EL (cell line): ENCODE data around the gene PPP1R14B.

Source experiments
- DNase-seq: peaks from one replicate; pipeline ENCODE4 v3.0.0-alpha.2; 2016

PPP1R14B gene

GRCh38 chr11:64281957-64282770 lies 35.4 kb upstream of the PPP1R14B start:
- no peak for DNase-seq

- no peak for DNase-seq
Observed at GRCh38 chr11:64278576-64279190, 31.9 kb upstream of the PPP1R14B start.

DNA sequence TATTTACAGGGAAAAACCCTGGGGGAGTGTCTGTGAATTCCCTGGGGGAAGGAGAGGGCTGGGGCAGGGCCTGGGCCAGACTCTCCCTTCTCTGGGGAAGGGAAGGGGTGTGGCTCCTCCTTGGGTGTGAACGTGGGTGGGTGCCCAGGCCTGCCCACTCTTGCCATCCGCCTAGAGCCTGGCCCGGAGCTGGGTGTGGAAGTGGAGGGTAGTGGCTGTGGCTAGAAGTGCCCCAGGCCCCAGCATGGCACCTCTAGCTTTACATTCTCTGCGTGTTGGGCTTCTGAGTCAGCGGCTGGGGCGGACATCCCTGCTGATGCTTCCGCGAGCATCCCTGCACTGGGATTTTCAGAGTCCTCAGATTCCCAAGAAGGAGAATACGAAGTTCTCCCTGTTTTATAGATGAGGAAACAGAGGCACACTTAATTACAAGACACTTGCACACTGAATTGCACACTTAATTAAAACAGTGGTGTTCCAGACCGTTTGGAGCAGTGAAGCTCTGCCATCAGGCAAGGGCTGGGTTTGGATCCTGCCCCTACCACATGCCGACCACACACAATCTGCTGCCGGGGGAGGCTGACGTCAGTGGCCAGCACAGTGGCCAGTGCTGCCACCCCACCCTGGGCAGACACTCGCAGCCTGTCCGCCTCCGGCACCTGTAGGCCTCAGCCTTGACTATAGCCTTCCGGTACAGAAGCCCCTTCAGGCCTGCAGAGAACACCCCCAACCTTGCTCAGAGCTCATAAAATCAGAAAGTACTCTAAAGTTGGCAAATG lies 30.1 kb upstream of the PPP1R14B start:
- peak; percentile 94 for DNase-seq

GRCh38 chr11:64275841-64276240 lies 29.1 kb upstream of the PPP1R14B start:
- no peak for DNase-seq

GRCh38 chr11:64275031-64275800 lies 28.5 kb upstream of the PPP1R14B start:
- no peak for DNase-seq

DNA sequence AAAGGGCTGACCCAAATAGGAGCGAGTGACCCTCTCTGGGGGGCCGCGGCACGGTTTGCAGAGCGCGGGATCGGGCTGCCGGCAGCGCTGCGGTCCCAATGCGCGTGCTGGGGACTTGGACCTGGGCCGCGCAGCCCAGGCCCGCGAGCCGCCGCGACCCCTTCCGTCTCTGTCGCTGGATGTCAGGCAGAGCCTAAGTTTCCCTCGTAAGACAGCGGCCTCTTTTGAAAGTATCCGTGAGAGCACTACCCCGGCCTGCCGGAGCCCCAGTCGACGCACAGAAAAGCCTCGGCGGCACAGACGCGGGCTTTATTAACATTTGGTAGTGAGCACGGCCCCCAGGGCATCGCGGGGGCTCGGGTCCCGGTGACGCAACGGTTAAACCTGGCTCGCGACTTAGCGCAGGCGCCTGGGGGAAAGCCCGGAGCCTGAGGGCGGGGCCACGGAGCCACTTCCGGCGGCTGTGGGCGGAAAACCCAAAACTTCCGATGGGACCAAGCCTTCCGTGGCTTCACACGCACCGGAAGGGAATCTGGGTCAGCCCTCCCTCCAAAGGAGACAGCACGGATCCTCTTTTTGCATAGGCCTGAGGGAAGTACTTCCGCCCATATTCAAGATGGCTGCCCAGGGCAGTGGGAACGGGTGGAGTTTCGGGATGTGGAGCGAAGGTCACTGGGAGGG lies 22.9 kb upstream of the PPP1R14B start:
- peak; percentile 100 for DNase-seq

DNA sequence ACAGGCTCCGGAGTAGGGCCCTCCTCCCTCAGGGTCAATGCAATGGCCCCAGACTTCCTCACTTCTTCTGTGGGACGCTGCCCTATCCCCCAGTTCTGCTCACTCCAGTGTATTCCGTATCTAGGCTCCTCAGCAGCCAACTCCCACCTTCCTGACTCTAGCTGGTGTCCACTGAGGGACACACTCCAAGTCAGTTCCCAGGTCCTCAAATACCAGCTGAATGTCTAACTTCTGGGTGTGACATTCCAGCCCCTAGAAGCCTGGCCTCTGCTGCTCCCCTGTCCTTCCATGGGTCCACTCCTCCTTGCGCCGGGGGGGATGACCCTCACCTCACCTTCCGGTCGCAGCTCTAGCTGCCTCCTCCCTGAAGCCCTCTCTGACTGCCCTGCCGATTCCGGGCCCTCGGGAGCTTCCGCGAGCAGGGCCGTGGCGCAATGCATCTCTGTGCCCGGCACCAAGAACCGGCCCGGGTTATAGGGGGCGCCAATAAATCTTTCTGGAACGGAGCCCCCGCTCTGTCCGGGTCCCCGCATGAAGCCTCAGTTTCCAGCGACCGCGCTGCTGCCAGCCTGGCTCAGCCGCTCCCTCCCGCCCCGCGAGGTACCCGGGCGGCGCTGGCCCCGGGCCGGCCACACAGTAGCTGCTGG lies 22.3 kb upstream of the PPP1R14B start:
- DNase-seq = peak; percentile 68

- DNase-seq = peak; percentile 79
Observed at GRCh38 chr11:64268025-64268892, 21.5 kb upstream of the PPP1R14B start.

DNA sequence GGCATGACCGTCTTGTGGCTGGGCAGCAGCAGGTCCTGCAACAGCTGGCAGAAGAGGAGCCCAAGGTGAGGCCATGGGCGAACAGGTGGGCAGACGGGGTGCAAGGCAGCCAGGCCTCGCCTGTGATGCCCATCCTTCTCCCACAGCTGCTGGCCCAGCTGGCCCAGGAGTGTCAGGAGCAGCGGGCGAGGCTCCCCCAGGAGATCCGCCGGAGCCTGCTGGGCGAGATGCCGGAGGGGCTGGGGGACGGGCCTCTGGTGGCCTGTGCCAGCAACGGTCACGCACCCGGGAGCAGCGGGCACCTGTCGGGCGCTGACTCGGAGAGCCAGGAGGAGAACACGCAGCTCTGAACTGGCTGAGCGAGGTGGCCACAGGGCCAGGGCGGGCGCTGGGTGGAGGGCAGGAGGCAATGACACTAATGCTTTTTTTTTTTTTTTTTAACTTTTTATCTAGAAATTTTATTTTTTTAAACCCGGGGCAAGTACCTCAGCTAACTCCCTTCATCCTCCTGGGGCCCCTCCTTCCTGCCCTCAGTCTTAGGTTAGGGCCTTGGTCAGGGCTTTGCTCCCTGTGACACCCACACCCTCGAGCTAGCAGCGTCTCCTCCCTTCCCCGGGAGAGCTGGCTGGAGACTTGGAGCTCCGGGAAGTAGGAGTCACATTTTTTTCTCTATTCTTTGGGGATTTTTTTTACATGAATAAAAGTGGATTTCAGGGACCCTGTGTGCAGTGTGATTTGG lies 20.6 kb upstream of the PPP1R14B start:
- no peak for DNase-seq

DNA sequence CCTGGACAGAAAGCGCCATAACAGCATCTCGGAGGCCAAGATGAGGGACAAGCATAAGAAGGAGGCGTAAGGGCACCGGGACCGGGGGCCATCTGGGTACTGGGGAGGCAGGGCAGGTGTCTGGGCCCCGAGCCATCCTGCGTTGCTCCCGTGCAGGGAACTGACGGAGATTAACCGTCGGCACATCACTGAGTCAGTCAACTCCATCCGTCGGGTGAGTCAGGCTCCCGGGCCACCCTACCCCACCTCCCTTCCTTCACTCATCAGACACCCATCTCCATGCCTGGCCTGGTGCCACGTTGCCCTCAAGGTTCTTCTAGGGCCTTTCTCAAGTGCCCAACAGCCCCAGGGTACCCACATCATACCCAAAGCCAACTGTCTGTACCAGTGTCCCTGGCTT lies 19.6 kb upstream of the PPP1R14B start:
- DNase-seq = peak; percentile 70

GRCh38 chr11:64265176-64266160 lies 18.7 kb upstream of the PPP1R14B start:
- no peak for DNase-seq

- DNase-seq = no peak
Observed at GRCh38 chr11:64264371-64264852, 17.7 kb upstream of the PPP1R14B start.

- no peak for DNase-seq
Observed at GRCh38 chr11:64263947-64264317, 17.2 kb upstream of the PPP1R14B start.

GRCh38 chr11:64263021-64263946 lies 16.5 kb upstream of the PPP1R14B start:
- peak; percentile 86 for DNase-seq

DNA sequence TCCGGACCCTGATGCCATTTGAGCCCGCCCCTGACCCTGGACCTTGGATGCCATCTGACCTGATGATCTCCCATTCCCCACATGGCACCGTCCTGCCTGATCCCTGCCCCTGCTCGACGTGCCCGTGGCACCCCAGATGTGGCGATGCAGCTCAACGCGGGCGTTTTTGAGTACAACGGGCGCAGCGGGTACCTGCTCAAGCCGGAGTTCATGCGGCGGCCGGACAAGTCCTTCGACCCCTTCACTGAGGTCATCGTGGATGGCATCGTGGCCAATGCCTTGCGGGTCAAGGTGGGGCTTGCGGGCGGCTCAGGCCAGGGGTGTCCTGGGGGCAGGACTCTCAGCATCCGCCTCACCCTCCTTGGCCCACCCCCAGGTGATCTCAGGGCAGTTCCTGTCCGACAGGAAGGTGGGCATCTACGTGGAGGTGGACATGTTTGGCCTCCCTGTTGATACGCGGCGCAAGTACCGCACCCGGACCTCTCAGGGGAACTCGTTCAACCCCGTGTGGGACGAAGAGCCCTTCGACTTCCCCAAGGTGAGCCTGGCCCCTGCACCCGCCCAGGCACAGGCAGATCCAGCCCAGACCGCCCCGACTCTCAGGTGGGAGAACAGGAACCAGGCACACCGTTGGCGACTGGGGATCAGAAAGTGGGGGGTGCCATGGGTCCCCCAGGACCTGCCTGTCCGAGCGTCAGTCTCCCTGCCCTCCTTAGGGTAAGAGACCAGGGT lies 15.7 kb upstream of the PPP1R14B start:
- DNase-seq = no peak

- no peak for DNase-seq
Observed at GRCh38 chr11:64261556-64262080, 14.9 kb upstream of the PPP1R14B start.
